ENCODE data around the gene CTXN1. TPM values are rescaled to one million over a fixed set of nuclear protein-coding genes. Genes with fewer than 3 reads are reported as not detected.

Gene CTXN1
- total and polyA plus RNA-seq, 2 experiments from 2014 or later: 5.2 to 14.5 TPM

- Histone ChIP-seq H3K9me3 (ENCODE audit: low read depth) (no peaks in the 10 kb centered on the region), H3K4me3 (no peak overlapping the region), H4K20me1 (ENCODE audit: insufficient read depth, poor library complexity, severe bottlenecking) (no peaks in the 10 kb centered on the region), H3K79me2 (no peaks in the 10 kb centered on the region), H3K4me1 (ENCODE audit: insufficient read depth) (peaks cover 23% of the 10 kb centered on the region), H3K9me2 (replicated peaks; ENCODE audit: insufficient read depth) (no peaks in the 10 kb centered on the region), H3K36me3 (replicated peaks; ENCODE audit: insufficient read depth, low read depth) (no peaks in the 10 kb centered on the region), H3K4me2 (no peak overlapping the region), H2AFZ (no peak overlapping the region), H3K27me3 (no peaks in the 10 kb centered on the region), H3K27ac (no peak overlapping the region)
- TF ChIP-seq EZH2 (IDR thresholded peaks at IDR 0.05; ENCODE audit: borderline replicate concordance) (no peak), EZH2phosphoT487 (IDR thresholded peaks at IDR 0.05; ENCODE audit: low read depth, severe bottlenecking, unreplicated experiment) (no peak)
- DNase-seq (ENCODE audit: low spot score): no peak
- 90% methylated on average over 30 of the region's 31 CpGs for WGBS (ENCODE audit: low lambda C conversion rate, missing lambda C conversion rate)
These were observed 2.4 kb downstream of the CTXN1 start for GRCh38 chr19:7923295-7924191.

- no peak for TF ChIP-seq EZH2 (IDR thresholded peaks at IDR 0.05; ENCODE audit: borderline replicate concordance)
- TF ChIP-seq EZH2phosphoT487 (IDR thresholded peaks at IDR 0.05; ENCODE audit: low read depth, severe bottlenecking, unreplicated experiment): no peak
- no peak for TF ChIP-seq CTCF (IDR thresholded peaks at IDR 0.05; ENCODE audit: poor library complexity)
- H3K4me3 ChIP-seq: no peak overlapping the region
- H3K27me3 ChIP-seq: peaks cover under 1% of the 10 kb centered on the region
- H3K36me3 ChIP-seq (replicated peaks; ENCODE audit: insufficient read depth, low read depth): no peaks in the 10 kb centered on the region
- no peaks in the 10 kb centered on the region for H3K9me3 ChIP-seq (ENCODE audit: low read depth)
- H3K4me1 ChIP-seq (ENCODE audit: insufficient read depth): peaks cover 23% of the 10 kb centered on the region
- H2AFZ ChIP-seq: no peak overlapping the region
- H4K20me1 ChIP-seq (ENCODE audit: insufficient read depth, poor library complexity, severe bottlenecking): no peaks in the 10 kb centered on the region
- WGBS (ENCODE audit: low lambda C conversion rate, missing lambda C conversion rate): 96% methylated on average over 6 of the region's 8 CpGs
- H3K9me2 ChIP-seq (replicated peaks; ENCODE audit: insufficient read depth): no peaks in the 10 kb centered on the region
- no peak overlapping the region for H3K4me2 ChIP-seq
- no peak for DNase-seq (ENCODE audit: low spot score)
- H3K27ac ChIP-seq: no peak overlapping the region
- H3K79me2 ChIP-seq: no peaks in the 10 kb centered on the region
These were observed 3.1 kb downstream of the CTXN1 start for GRCh38 chr19:7922836-7923195.

GRCh38 chr19:7921967-7922835, 3.7 kb downstream of the CTXN1 start:
- Histone ChIP-seq H3K27me3 (peaks cover 6% of the 10 kb centered on the region), H2AFZ (no peak overlapping the region), H3K4me1 (ENCODE audit: insufficient read depth) (peaks cover 29% of the 10 kb centered on the region), H3K4me3 (no peak overlapping the region), H3K4me2 (no peak overlapping the region), H3K9me2 (replicated peaks; ENCODE audit: insufficient read depth) (no peaks in the 10 kb centered on the region), H3K36me3 (replicated peaks; ENCODE audit: insufficient read depth, low read depth) (no peaks in the 10 kb centered on the region), H3K9me3 (ENCODE audit: low read depth) (no peaks in the 10 kb centered on the region), H3K27ac (no peak overlapping the region), H4K20me1 (ENCODE audit: insufficient read depth, poor library complexity, severe bottlenecking) (no peaks in the 10 kb centered on the region), H3K79me2 (no peaks in the 10 kb centered on the region)
- 95% methylated on average over 31 of the region's 31 CpGs for WGBS (ENCODE audit: low lambda C conversion rate, missing lambda C conversion rate)
- TF ChIP-seq EZH2phosphoT487 (IDR thresholded peaks at IDR 0.05; ENCODE audit: low read depth, severe bottlenecking, unreplicated experiment) (no peak), EZH2 (IDR thresholded peaks at IDR 0.05; ENCODE audit: borderline replicate concordance) (no peak), CTCF (IDR thresholded peaks at IDR 0.05; ENCODE audit: poor library complexity) (no peak)
- no peak for DNase-seq (ENCODE audit: low spot score)
